Activated T-cell treated with anti-CD3 and anti-CD28 coated beads, Interleukin-2, amount 50 U/mL, for 24 hours (primary cell): ENCODE results near the gene BSCL2.

Source experiments
- DNase-seq: peaks from one replicate; pipeline ENCODE4 v3.0.0-alpha.2; 2020
- H3K27ac Mint-ChIP-seq: 2 replicates; pipeline ENCODE4 v1.8.0; 2020; ENCODE audit warnings: mild to moderate bottlenecking, mixed read lengths
- H3K27me3 Mint-ChIP-seq: 2 replicates; pipeline ENCODE4 v1.8.0; 2020; ENCODE audit warnings: mixed read lengths
- H3K36me3 Mint-ChIP-seq: 2 replicates; pipeline ENCODE4 v1.8.0; 2020; ENCODE audit warnings: low read depth, mixed read lengths
- H3K4me1 Mint-ChIP-seq: 2 replicates; pipeline ENCODE4 v1.8.0; 2020; ENCODE audit warnings: low read depth, mixed read lengths
- H3K4me3 Mint-ChIP-seq: 2 replicates; pipeline ENCODE4 v1.8.0; 2020; ENCODE audit warnings: mild to moderate bottlenecking, moderate library complexity, mixed read lengths
- H3K9me3 Mint-ChIP-seq: 2 replicates; pipeline ENCODE4 v1.8.0; 2020; ENCODE audit warnings: mixed read lengths

The BSCL2 gene

GRCh38 chr11:62646825-62647608 lies 60.2 kb downstream of the BSCL2 start:
- Mint-ChIP-seq H3K27me3 (no peaks in the 10 kb centered on the region), H3K36me3 (peaks cover 78% of the 10 kb centered on the region), H3K4me1 (peaks cover 40% of the 10 kb centered on the region), H3K4me3 (peak overlapping the region; percentile 98), H3K9me3 (no peaks in the 10 kb centered on the region), H3K27ac (peak overlapping the region; percentile 98)
- DNase-seq, result no peak

- Mint-ChIP-seq H3K4me3 (peak within 1 kb of the TSS; percentile 98), H3K36me3 (peaks cover 81% of the 10 kb centered on the region)
These were observed 61.0 kb downstream of the BSCL2 start, which contains the start of gene GANAB for GRCh38 chr11:62645946-62646824. TSS of gene GANAB (minus strand) at chr11:62646613. CDS start at chr11:62646599, 14 bp downstream.

GRCh38 chr11:62645671-62645945 lies 61.6 kb downstream of the BSCL2 start:
- peaks cover 81% of the 10 kb centered on the region for H3K36me3 Mint-ChIP-seq
- no peaks in the 10 kb centered on the region for H3K9me3 Mint-ChIP-seq
- H3K4me1 Mint-ChIP-seq, result peaks cover 40% of the 10 kb centered on the region
- peak overlapping the region; percentile 98 for H3K4me3 Mint-ChIP-seq
- peak; percentile 43 for DNase-seq
- peak overlapping the region; percentile 98 for H3K27ac Mint-ChIP-seq
- H3K27me3 Mint-ChIP-seq, result no peaks in the 10 kb centered on the region

More at GRCh38 chr11:62645946-62646824, 61.0 kb downstream of the BSCL2 start, which contains the start of gene GANAB:
- H3K27ac Mint-ChIP-seq, result peak within 1 kb of the TSS; percentile 98
- H3K27me3 Mint-ChIP-seq, result no peaks in the 10 kb centered on the region
- no peaks in the 10 kb centered on the region for H3K9me3 Mint-ChIP-seq
- H3K4me1 Mint-ChIP-seq, result peaks cover 39% of the 10 kb centered on the region
- peak; percentile 99 for DNase-seq

DNA sequence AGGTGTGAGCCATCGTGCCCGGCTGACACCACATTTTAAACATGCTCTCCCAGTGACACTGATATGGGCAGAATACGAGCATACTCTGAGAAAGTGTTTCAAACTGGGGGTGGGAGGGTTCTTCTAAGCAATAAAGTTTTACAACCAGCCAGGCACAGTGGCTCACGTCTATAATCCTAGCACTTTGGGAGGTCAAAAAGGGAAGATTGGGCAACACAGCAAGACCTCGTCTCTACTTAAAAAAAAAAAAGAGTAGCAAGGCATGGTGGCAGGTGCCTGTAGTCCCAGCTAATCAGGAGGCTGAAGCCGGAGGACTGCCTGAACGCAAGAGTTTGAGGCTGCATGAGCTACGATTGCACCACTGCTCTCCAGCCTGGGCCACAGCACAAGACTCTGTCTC lies 63.0 kb downstream of the BSCL2 start:
- Mint-ChIP-seq H3K27ac (peak overlapping the region; percentile 76), H3K4me1 (peaks cover 48% of the 10 kb centered on the region), H3K4me3 (peak overlapping the region; percentile 98), H3K9me3 (no peaks in the 10 kb centered on the region), H3K36me3 (peaks cover 78% of the 10 kb centered on the region), H3K27me3 (no peaks in the 10 kb centered on the region)
- DNase-seq, result no peak
